Measurements from ENCODE around the gene PDPN.

- no peak for TF ChIP-seq POLR2A (IDR thresholded peaks at IDR 0.05; ENCODE audit: low read depth, low read length)
- TF ChIP-seq POLR2AphosphoS5 (IDR thresholded peaks at IDR 0.05; ENCODE audit: low read depth, low read length) = no peak
These were observed 80.3 kb downstream of the PDPN start for GRCh38 chr1:13663969-13664368.

Measured in GM12892 (cell line).